ENCODE measurements around the gene IL6ST. TPM values are rescaled to one million over a fixed set of nuclear protein-coding genes. Genes with fewer than 3 reads are reported as not detected.

Gene IL6ST
- total and polyA plus RNA-seq, 10 of the 15 experiments (the other 5 are each of a cell fraction or from before 2014, with no cell fraction given), result 1.5 to 139 (median 13.0) TPM

- TF ChIP-seq ETV6 (conservative IDR thresholded peaks at IDR 0.05 in 1 of 2, IDR thresholded peaks at IDR 0.05 in 1 of 2; ENCODE audit: borderline replicate concordance in 1 of 2, low read depth in 1 of 2), result no peak
- TF ChIP-seq MTA2 (IDR thresholded peaks at IDR 0.05; ENCODE audit: low read depth), result peak; percentile 88
- TF ChIP-seq SIN3A (IDR thresholded peaks at IDR 0.05; ENCODE audit: low read depth, low read length), result no peak
- no peak for TF ChIP-seq BRCA1 (IDR thresholded peaks at IDR 0.05; ENCODE audit: low read depth, low read length)
- no peak for TF ChIP-seq SMAD1 (IDR thresholded peaks at IDR 0.05; ENCODE audit: low read depth, partially characterized antibody)
- no peak for TF ChIP-seq LARP7 (IDR thresholded peaks at IDR 0.05)
- TF ChIP-seq DPF2 (IDR thresholded peaks at IDR 0.05), result peak; percentile 83
- no peak for TF ChIP-seq E2F4 (IDR thresholded peaks at IDR 0.05; ENCODE audit: low read depth, low read length)
- TF ChIP-seq CEBPZ (IDR thresholded peaks at IDR 0.05; ENCODE audit: low read depth, low read length), result no peak
- TF ChIP-seq SRF (IDR thresholded peaks at IDR 0.05; ENCODE audit: low read depth in 2 of 2, low read length in 2 of 2), result no peak
- TF ChIP-seq JUND (IDR thresholded peaks at IDR 0.05; ENCODE audit: low read depth, low read length), result 0 out of 2 replicates have a peak, but pooled peaks have one; percentile 52
- peak; percentile 41 to 51; a peak in 2 of 4 replicates for TF ChIP-seq EP300 (IDR thresholded peaks at IDR 0.05; ENCODE audit: borderline replicate concordance in 1 of 2, control insufficient read depth in 1 of 2, low read depth in 2 of 2, low read length in 2 of 2)
- TF ChIP-seq RAD21 (IDR thresholded peaks at IDR 0.05; ENCODE audit: insufficient read depth, low read depth, low read length), result no peak
- no peak for TF ChIP-seq SMAD5 (IDR thresholded peaks at IDR 0.05; ENCODE audit: low read depth)
- TF ChIP-seq RAD51 (IDR thresholded peaks at IDR 0.05), result no peak
- TF ChIP-seq MTA3 (IDR thresholded peaks at IDR 0.05; ENCODE audit: borderline replicate concordance, low read length), result no peak
- peak; percentile 79 to 82 for TF ChIP-seq IKZF2 (IDR thresholded peaks at IDR 0.05)
- TF ChIP-seq SREBF2 (IDR thresholded peaks at IDR 0.05; ENCODE audit: low read length), result no peak
- peak; percentile 78 for TF ChIP-seq BCL11A (IDR thresholded peaks at IDR 0.05; ENCODE audit: low read depth, low read length)
- TF ChIP-seq ATF3 (IDR thresholded peaks at IDR 0.05; ENCODE audit: borderline replicate concordance, extremely low read depth, low read depth, low read length), result no peak
- no peak for TF ChIP-seq SUPT20H (IDR thresholded peaks at IDR 0.05; ENCODE audit: borderline replicate concordance, control insufficient read depth, low read depth, low read length)
- no peak for TF ChIP-seq E4F1 (IDR thresholded peaks at IDR 0.05; ENCODE audit: borderline replicate concordance, partially characterized antibody)
- TF ChIP-seq POU2F2 (IDR thresholded peaks at IDR 0.05; ENCODE audit: borderline replicate concordance, low read depth, low read length), result no peak
- no peak for TF ChIP-seq BMI1 (IDR thresholded peaks at IDR 0.05; ENCODE audit: borderline replicate concordance)
Observed at GRCh38 chr5:55900068-55900467, 94.7 kb downstream of the IL6ST start (continued).
